ENCODE measurements around the gene RNF220. TPM values are rescaled to one million over a fixed set of nuclear protein-coding genes. Genes with fewer than 3 reads are reported as not detected.

Gene RNF220
- polyA plus RNA-seq, 1 donor from 2014 or later: 142 TPM

DNA sequence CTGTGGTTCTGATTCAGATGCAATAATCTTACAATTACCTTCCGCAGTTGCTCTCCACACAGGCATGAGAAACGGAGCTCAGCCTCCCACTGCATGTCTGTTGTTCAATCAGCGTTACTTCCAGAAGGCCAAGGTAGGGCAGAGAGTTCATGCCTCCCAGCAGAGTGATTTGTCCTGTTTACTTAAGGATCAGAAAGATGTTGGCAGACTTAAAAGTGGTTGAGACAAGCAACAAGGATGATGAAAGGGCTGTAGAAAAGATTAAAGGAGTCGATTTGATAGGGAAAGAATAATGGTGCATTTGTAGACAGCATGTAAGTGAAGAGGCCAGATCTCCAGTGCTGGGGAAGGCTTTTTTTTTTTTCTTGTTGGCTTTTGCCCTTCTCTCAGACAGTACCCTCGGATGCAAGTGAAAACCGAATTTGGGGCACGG lies 296.1 kb downstream of the RNF220 start:
- Histone ChIP-seq H3K9me2 (ENCODE audit: insufficient read depth, low read length) (no peaks in the 10 kb centered on the region), H3F3A (ENCODE audit: insufficient read depth, low read length, poor library complexity, severe bottlenecking) (no peaks in the 10 kb centered on the region), H3K27ac (ENCODE audit: low read length) (no peak overlapping the region), H3K9ac (ENCODE audit: low read length) (no peak overlapping the region), H4K20me1 (ENCODE audit: insufficient read depth) (no peaks in the 10 kb centered on the region), H3K27me3 (ENCODE audit: insufficient read depth, low read depth, low read length) (no peaks in the 10 kb centered on the region), H3K4me2 (ENCODE audit: low read length) (no peak overlapping the region), H2AFZ (ENCODE audit: low read depth, low read length) (no peak overlapping the region), H3K4me3 (ENCODE audit: low read length) (no peak overlapping the region), H3K79me2 (replicated peaks; ENCODE audit: insufficient read depth, low read length) (no peaks in the 10 kb centered on the region), H3K36me3 (ENCODE audit: insufficient read depth, low read length) (no peaks in the 10 kb centered on the region), H3K9me3 (ENCODE audit: low read length) (no peaks in the 10 kb centered on the region)
- no peak for TF ChIP-seq MXI1 (conservative IDR thresholded peaks at IDR 0.05; ENCODE audit: poor library complexity, severe bottlenecking)
- no peak for TF ChIP-seq TAF1 (IDR thresholded peaks at IDR 0.05; ENCODE audit: low read depth)
- TF ChIP-seq, protein P1, sequence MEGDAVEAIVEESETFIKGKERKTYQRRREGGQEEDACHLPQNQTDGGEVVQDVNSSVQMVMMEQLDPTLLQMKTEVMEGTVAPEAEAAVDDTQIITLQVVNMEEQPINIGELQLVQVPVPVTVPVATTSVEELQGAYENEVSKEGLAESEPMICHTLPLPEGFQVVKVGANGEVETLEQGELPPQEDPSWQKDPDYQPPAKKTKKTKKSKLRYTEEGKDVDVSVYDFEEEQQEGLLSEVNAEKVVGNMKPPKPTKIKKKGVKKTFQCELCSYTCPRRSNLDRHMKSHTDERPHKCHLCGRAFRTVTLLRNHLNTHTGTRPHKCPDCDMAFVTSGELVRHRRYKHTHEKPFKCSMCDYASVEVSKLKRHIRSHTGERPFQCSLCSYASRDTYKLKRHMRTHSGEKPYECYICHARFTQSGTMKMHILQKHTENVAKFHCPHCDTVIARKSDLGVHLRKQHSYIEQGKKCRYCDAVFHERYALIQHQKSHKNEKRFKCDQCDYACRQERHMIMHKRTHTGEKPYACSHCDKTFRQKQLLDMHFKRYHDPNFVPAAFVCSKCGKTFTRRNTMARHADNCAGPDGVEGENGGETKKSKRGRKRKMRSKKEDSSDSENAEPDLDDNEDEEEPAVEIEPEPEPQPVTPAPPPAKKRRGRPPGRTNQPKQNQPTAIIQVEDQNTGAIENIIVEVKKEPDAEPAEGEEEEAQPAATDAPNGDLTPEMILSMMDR (IDR thresholded peaks at IDR 0.05; ENCODE audit: poor library complexity, severe bottlenecking): no peak
- no peak for TF ChIP-seq POLR2AphosphoS5 (IDR thresholded peaks at IDR 0.05)
- TF ChIP-seq, protein P2, sequence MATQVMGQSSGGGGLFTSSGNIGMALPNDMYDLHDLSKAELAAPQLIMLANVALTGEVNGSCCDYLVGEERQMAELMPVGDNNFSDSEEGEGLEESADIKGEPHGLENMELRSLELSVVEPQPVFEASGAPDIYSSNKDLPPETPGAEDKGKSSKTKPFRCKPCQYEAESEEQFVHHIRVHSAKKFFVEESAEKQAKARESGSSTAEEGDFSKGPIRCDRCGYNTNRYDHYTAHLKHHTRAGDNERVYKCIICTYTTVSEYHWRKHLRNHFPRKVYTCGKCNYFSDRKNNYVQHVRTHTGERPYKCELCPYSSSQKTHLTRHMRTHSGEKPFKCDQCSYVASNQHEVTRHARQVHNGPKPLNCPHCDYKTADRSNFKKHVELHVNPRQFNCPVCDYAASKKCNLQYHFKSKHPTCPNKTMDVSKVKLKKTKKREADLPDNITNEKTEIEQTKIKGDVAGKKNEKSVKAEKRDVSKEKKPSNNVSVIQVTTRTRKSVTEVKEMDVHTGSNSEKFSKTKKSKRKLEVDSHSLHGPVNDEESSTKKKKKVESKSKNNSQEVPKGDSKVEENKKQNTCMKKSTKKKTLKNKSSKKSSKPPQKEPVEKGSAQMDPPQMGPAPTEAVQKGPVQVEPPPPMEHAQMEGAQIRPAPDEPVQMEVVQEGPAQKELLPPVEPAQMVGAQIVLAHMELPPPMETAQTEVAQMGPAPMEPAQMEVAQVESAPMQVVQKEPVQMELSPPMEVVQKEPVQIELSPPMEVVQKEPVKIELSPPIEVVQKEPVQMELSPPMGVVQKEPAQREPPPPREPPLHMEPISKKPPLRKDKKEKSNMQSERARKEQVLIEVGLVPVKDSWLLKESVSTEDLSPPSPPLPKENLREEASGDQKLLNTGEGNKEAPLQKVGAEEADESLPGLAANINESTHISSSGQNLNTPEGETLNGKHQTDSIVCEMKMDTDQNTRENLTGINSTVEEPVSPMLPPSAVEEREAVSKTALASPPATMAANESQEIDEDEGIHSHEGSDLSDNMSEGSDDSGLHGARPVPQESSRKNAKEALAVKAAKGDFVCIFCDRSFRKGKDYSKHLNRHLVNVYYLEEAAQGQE (IDR thresholded peaks at IDR 0.05; ENCODE audit: borderline replicate concordance): no peak
- TF ChIP-seq RAD21 (conservative IDR thresholded peaks at IDR 0.05): no peak
- no peak for TF ChIP-seq EP300 (conservative IDR thresholded peaks at IDR 0.05; ENCODE audit: poor library complexity, severe bottlenecking)
- TF ChIP-seq SMC3 (conservative IDR thresholded peaks at IDR 0.05; ENCODE audit: poor library complexity): no peak
- TF ChIP-seq EZH2 (IDR thresholded peaks at IDR 0.05; ENCODE audit: borderline replicate concordance, insufficient read depth, low read length, poor library complexity, severe bottlenecking): no peak

Small RNA genes lying within 50 kb of the gene (small RNA-seq; reads per million reads assigned to genes)
- 0 to 2.3 (median 0.36) reads per million in 3 experiments for gene MIR5584
- gene RNU6-369P: 0 reads per million in 3 experiments

Other genes with a start within 250 kb of the RNF220 start
- 46.4 and 55.6 TPM in 2 replicates for gene DMAP1, start 191.8 kb upstream of the RNF220 start, polyA plus RNA-seq
- 92.5 and 109 TPM in 2 replicates for gene ERI3, start 50.0 kb upstream of the RNF220 start, polyA plus RNA-seq